ENCODE results near the gene MED7. TPM values are rescaled to one million over a fixed set of nuclear protein-coding genes. Genes with fewer than 3 reads are reported as not detected.
"Not testable (repeated sequence)": the region's sequence is repeated elsewhere in the genome, so short reads cannot be mapped to it uniquely, and the experiment has no call there.

MED7 gene, protein sequence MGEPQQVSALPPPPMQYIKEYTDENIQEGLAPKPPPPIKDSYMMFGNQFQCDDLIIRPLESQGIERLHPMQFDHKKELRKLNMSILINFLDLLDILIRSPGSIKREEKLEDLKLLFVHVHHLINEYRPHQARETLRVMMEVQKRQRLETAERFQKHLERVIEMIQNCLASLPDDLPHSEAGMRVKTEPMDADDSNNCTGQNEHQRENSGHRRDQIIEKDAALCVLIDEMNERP
- total RNA-seq: 10 to 100 TPM; 21.0 to 21.2 TPM

DNA sequence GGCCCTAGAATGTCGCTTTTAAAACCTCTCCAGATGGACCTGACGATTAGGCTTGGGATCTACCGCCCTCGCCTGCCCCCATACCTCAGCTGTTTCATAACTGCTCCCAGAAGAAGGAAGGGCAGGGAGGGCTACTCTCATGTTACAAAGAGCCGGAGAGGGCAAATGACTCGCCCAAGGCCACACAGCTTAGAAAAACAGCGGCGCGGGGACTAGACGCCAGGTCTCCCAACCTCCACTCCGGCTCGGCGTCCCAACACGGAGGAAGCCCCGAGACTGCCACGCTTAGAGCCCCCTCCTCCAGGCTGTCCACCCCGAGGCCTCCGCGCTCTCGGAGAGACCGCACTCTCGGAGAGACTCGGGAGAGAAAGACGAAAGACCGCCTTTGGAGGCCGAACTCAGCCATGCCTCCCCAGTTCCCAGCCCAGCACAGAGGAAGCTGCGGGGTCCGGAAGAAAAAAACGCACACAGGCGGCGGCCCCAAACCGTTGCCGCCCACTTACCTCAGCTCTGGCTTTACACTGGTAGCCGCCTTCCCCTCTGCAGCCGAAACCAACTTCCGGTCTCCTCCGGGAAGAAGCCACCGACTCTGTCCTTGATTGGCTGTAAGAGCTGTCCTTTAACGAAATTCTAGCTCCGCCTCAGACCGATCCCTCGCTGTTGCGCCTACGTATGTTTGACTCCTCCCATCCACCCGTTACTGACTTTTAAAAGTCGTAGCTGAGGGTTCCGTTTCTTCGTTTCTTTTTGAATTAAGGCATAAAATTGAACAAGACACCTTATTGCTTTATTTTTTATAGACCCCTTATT lies at the start of gene MED7:
Gene MED7 (minus strand): TSS at position 549 of the 810 bp plus-strand sequence. CDS start 3,434 bp downstream, outside the sequence.
- H3K4me3 Mint-ChIP-seq: peak within 1 kb of the TSS; percentile 94
- H3K27me3 Mint-ChIP-seq (ENCODE audit: low read depth): no peaks in the 10 kb centered on the region
- intact Hi-C loops (cut with micrococcal nuclease): loop anchor here (1.0 to 2.0 kb wide), 9 partner anchors 30 to 589 kb away; partner anchors contain the start of genes HAVCR2 and THG1L
- H3K27ac Mint-ChIP-seq: peak within 1 kb of the TSS; percentile 98
- peaks cover 46% of the 10 kb centered on the region for H3K36me3 Mint-ChIP-seq (ENCODE audit: low read depth)
- DNase-seq: peak; percentile 97
- peaks cover 5% of the 10 kb centered on the region for H3K9me3 Mint-ChIP-seq
- CTCF ChIA-PET: interaction anchor here (0.5 to 2.0 kb wide), 9 partner anchors 9 to 588 kb away, joined by 3 to 8 read pairs (median 3); no protein-coding TSS in a partner anchor
- peaks cover 38% of the 10 kb centered on the region for H3K4me1 Mint-ChIP-seq (ENCODE audit: low read depth)

GRCh38 chr5:157189223-157189622 lies 46.6 kb upstream of the MED7 start:
- no peaks in the 10 kb centered on the region for H3K27me3 Mint-ChIP-seq (ENCODE audit: low read depth)
- H3K27ac Mint-ChIP-seq: peak overlapping the region; percentile 100
- H3K4me3 Mint-ChIP-seq: peak overlapping the region; percentile 77
- H3K9me3 Mint-ChIP-seq: no peaks in the 10 kb centered on the region
- DNase-seq: peak; percentile 78
- CTCF ChIA-PET: interaction anchor here (1.0 to 6.2 kb wide), 11 partner anchors 9 to 72 kb away, joined by 3 to 27 read pairs (median 5); partner anchors contain the start of gene ITK
- H3K36me3 Mint-ChIP-seq (ENCODE audit: low read depth): peaks cover 87% of the 10 kb centered on the region
- intact Hi-C loops (cut with micrococcal nuclease): loop anchor here (1.0 kb wide), 1 partner anchor 9 kb away; the partner anchor contains the start of gene ITK
- H3K4me1 Mint-ChIP-seq (ENCODE audit: low read depth): peaks cover 78% of the 10 kb centered on the region

GRCh38 chr5:157188270-157188669 lies 45.6 kb upstream of the MED7 start:
- H3K27ac Mint-ChIP-seq: peak overlapping the region; percentile 100
- no peak for DNase-seq
- peaks cover 88% of the 10 kb centered on the region for H3K36me3 Mint-ChIP-seq (ENCODE audit: low read depth)
- CTCF ChIA-PET: interaction anchor here (1.3 to 3.5 kb wide), 6 partner anchors 10 to 39 kb away, joined by 3 to 17 read pairs (median 6); no protein-coding TSS in a partner anchor
- intact Hi-C loops (cut with micrococcal nuclease): loop anchor here (1.0 kb wide), 1 partner anchor 10 kb away; no protein-coding TSS in a partner anchor
- H3K4me3 Mint-ChIP-seq: peak overlapping the region; percentile 77
- H3K9me3 Mint-ChIP-seq: no peaks in the 10 kb centered on the region
- peaks cover 70% of the 10 kb centered on the region for H3K4me1 Mint-ChIP-seq (ENCODE audit: low read depth)
- H3K27me3 Mint-ChIP-seq (ENCODE audit: low read depth): no peaks in the 10 kb centered on the region

- Mint-ChIP-seq H3K36me3 (ENCODE audit: low read depth) (peaks cover 88% of the 10 kb centered on the region), H3K9me3 (no peaks in the 10 kb centered on the region), H3K27me3 (ENCODE audit: low read depth) (no peaks in the 10 kb centered on the region), H3K4me3 (peak overlapping the region; percentile 77), H3K27ac (peak overlapping the region; percentile 100), H3K4me1 (ENCODE audit: low read depth) (peaks cover 61% of the 10 kb centered on the region)
- DNase-seq: no peak
- intact Hi-C loops (cut with micrococcal nuclease): no loop called here
- CTCF ChIA-PET: interaction anchor here (0.7 to 3.5 kb wide), 8 partner anchors 9 to 116 kb away, joined by 3 to 17 read pairs (median 4); no protein-coding TSS in a partner anchor
These were observed 44.5 kb upstream of the MED7 start for GRCh38 chr5:157187046-157187754.

DNA sequence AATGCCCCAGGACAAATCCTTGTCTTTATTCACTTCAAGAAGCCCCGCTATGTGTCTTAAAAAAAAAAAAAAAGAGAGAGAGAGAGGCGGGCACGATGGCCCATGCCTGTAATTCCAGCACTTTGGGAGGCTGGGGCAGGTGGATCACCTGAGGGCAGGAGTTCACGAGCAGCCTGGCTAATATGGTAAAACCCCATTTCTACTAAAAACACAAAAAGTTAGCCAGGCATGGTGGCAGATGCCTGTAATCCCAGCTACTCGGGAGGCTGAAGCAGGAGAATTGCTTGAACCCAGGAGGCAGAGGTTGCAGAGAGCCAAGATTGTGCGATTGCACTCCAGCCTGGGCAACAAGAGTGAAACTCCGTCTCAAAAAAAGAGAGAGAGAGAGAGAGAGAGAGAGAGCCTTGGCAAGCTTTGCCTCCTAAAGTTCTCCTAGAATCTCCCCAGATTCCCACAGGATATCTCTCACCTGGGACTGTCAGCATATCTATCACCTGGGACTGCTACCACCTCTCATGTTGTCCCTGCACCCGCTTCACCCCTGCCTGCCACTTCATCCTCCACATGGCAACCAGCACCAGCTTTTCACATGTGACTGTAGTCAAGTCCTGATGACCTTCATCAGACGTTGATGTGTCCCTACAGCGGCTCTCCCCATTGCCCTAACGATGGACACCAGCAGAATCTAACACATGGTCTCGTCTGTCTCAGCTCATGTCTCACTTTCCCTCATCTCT lies 43.8 kb upstream of the MED7 start:
- peaks cover 55% of the 10 kb centered on the region for H3K4me1 Mint-ChIP-seq (ENCODE audit: low read depth)
- no peaks in the 10 kb centered on the region for H3K9me3 Mint-ChIP-seq
- H3K36me3 Mint-ChIP-seq (ENCODE audit: low read depth): peaks cover 89% of the 10 kb centered on the region
- no peaks in the 10 kb centered on the region for H3K27me3 Mint-ChIP-seq (ENCODE audit: low read depth)
- DNase-seq: peak; percentile 59
- H3K27ac Mint-ChIP-seq: peak overlapping the region; percentile 100
- H3K4me3 Mint-ChIP-seq: peak overlapping the region; percentile 77
- CTCF ChIA-PET: interaction anchor here (0.6 to 3.5 kb wide), 6 partner anchors 19 to 117 kb away, joined by 3 to 17 read pairs (median 4); no protein-coding TSS in a partner anchor
- intact Hi-C loops (cut with micrococcal nuclease): no loop called here

- intact Hi-C loops (cut with micrococcal nuclease); DNase-seq; H3K27me3 Mint-ChIP-seq (ENCODE audit: low read depth); H3K9me3 Mint-ChIP-seq: not testable (repeated sequence)
- peak overlapping the region; percentile 98 for H3K4me3 Mint-ChIP-seq
- peak overlapping the region; percentile 100 for H3K27ac Mint-ChIP-seq
- CTCF ChIA-PET: interaction anchor here (0.7 to 3.5 kb wide), 7 partner anchors 9 to 68 kb away, joined by 3 to 17 read pairs (median 4); no protein-coding TSS in a partner anchor
- H3K36me3 Mint-ChIP-seq (ENCODE audit: low read depth): peaks cover 88% of the 10 kb centered on the region
- peaks cover 49% of the 10 kb centered on the region for H3K4me1 Mint-ChIP-seq (ENCODE audit: low read depth)
These were observed 42.5 kb upstream of the MED7 start for GRCh38 chr5:157185122-157185521.

DNA sequence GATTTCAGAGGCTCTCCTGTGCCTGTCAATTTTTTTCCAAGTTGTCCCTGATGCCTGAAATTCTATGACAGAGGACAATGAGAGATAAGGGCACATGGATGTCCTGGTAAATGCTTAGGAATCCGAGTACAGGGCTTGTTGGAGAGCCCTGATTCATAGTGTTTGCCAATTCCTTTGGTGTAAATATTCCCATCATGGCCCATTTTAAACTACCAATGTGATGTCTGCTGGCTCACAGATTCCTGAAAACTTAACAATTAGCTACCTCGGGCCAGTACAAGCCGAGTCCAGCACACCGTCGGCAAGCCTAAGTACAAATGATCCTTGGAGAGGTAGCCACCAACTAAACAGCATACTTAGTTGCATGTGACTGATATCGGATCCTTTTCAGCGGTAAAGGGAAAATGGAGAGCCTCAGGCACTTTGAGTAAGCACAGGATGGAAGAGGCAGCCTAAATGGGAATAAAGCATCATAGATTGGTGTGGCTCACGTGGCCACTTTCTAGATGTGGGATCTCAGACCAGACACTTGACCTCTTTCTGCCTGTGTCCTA lies 41.5 kb upstream of the MED7 start:
- no peaks in the 10 kb centered on the region for H3K9me3 Mint-ChIP-seq
- intact Hi-C loops (cut with micrococcal nuclease): loop anchor here (1.0 kb wide), 1 partner anchor 41 kb away; no protein-coding TSS in a partner anchor
- H3K36me3 Mint-ChIP-seq (ENCODE audit: low read depth): peaks cover 81% of the 10 kb centered on the region
- no peak for DNase-seq
- CTCF ChIA-PET: interaction anchor here (0.9 to 2.2 kb wide), 9 partner anchors 8 to 130 kb away, joined by 3 to 11 read pairs (median 3); no protein-coding TSS in a partner anchor
- no peaks in the 10 kb centered on the region for H3K27me3 Mint-ChIP-seq (ENCODE audit: low read depth)
- H3K4me3 Mint-ChIP-seq: peak overlapping the region; percentile 98
- H3K4me1 Mint-ChIP-seq (ENCODE audit: low read depth): peaks cover 50% of the 10 kb centered on the region
- peak overlapping the region; percentile 100 for H3K27ac Mint-ChIP-seq

GRCh38 chr5:157182143-157182757 lies 39.6 kb upstream of the MED7 start:
- H3K36me3 Mint-ChIP-seq (ENCODE audit: low read depth): peaks cover 72% of the 10 kb centered on the region
- H3K4me3 Mint-ChIP-seq: peak overlapping the region; percentile 98
- peak overlapping the region; percentile 100 for H3K27ac Mint-ChIP-seq
- no peak for DNase-seq
- intact Hi-C loops (cut with micrococcal nuclease): loop anchor here (1.0 kb wide), 1 partner anchor 40 kb away; no protein-coding TSS in a partner anchor
- peaks cover 50% of the 10 kb centered on the region for H3K4me1 Mint-ChIP-seq (ENCODE audit: low read depth)
- CTCF ChIA-PET: interaction anchor here (0.5 to 1.9 kb wide), 8 partner anchors 14 to 89 kb away, joined by 3 to 5 read pairs (median 3); no protein-coding TSS in a partner anchor
- no peaks in the 10 kb centered on the region for H3K9me3 Mint-ChIP-seq
- H3K27me3 Mint-ChIP-seq (ENCODE audit: low read depth): no peaks in the 10 kb centered on the region

DNA sequence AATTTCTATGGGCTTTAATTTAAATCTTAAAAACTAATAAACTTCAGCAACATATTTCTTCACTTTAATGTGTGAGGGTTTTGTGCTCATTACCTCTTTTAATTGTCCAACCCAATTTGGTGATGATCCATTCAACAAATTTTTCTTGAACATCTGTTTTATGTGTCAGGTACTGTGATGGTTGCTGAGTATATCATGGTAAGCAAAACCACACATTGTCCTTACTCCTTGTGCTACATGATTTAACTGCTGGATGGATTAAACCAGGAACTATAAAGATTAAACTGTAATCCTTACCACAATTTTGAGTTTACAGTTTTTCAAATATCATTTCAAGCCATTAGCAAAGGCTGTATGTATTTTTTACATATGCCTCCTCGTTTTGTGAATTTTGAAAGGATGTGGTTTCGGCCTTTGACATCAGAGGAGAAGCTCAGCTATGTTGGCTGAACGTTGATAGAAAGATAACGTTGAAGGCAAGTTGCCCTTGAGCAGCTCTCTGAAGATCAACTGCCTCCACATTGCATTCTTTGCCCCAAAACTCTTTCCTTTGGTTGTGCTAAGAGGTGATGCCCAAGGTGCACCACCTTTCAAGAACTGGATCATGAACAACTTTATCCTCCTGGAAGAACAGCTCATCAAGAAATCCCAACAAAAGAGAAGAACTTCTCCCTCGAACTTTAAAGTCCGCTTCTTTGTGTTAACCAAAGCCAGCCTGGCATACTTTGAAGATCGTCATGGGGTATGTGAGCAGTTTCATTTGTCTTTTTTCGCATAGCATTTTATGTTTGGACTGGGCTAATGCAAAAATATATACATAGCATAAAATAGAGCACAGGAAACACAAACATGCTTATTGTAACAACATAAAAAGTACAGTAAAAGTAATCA lies 38.0 kb upstream of the MED7 start, which contains the start of gene ITK:
Gene ITK (plus strand): TSS at position 467 of the 891 bp plus-strand sequence. CDS start 138 bp downstream, at position 605.
- Mint-ChIP-seq H3K27ac (peak within 1 kb of the TSS; percentile 100), H3K4me3 (peak within 1 kb of the TSS; percentile 98), H3K27me3 (ENCODE audit: low read depth) (no peaks in the 10 kb centered on the region), H3K9me3 (no peaks in the 10 kb centered on the region), H3K36me3 (ENCODE audit: low read depth) (peaks cover 56% of the 10 kb centered on the region), H3K4me1 (ENCODE audit: low read depth) (peaks cover 50% of the 10 kb centered on the region)
- intact Hi-C loops (cut with micrococcal nuclease): loop anchor here (1.0 kb wide), 2 partner anchors 8 to 9 kb away; no protein-coding TSS in a partner anchor
- no peak for DNase-seq
- CTCF ChIA-PET: interaction anchor here (0.8 to 4.1 kb wide), 8 partner anchors 11 to 91 kb away, joined by 3 to 27 read pairs (median 5); no protein-coding TSS in a partner anchor
